ENCODE data around the gene WDFY1.

GRCh38 chr2:223852281-223852795, 92.8 kb downstream of the WDFY1 start:
- TF ChIP-seq POLR2AphosphoS5 (IDR thresholded peaks at IDR 0.05; ENCODE audit: low read depth, low read length) = no peak
- no peak for TF ChIP-seq REST (IDR thresholded peaks at IDR 0.05; ENCODE audit: insufficient read depth in 1 of 2, low read depth in 2 of 2, low read length in 2 of 2)
